ENCODE results near the gene RTCB.

The RTCB gene

GRCh38 chr22:32411829-32412592, at the start of gene RTCB:
RTCB (minus strand) TSS chr22:32412247; CDS start chr22:32412156, 91 bp downstream.
- TF ChIP-seq CTCF (conservative IDR thresholded peaks at IDR 0.05; ENCODE audit: low read depth, low read length): no peak
- DNase-seq (ENCODE audit: low read depth): peak; percentile 97
- H3K4me3 ChIP-seq (ENCODE audit: low read depth, low read length): peak within 1 kb of the TSS; percentile 92

GRCh38 chr22:32457031-32457430, 45.0 kb upstream of the RTCB start:
- H3K4me3 ChIP-seq (ENCODE audit: low read depth, low read length): no peak overlapping the region
- TF ChIP-seq CTCF (conservative IDR thresholded peaks at IDR 0.05; ENCODE audit: low read depth, low read length): no peak
- no peak for DNase-seq (ENCODE audit: low read depth)

GRCh38 chr22:32448980-32449379, 36.9 kb upstream of the RTCB start:
- no peak overlapping the region for H3K4me3 ChIP-seq (ENCODE audit: low read depth, low read length)
- no peak for TF ChIP-seq CTCF (conservative IDR thresholded peaks at IDR 0.05; ENCODE audit: low read depth, low read length)
- no peak for DNase-seq (ENCODE audit: low read depth)

GRCh38 chr22:32446321-32446720, 34.3 kb upstream of the RTCB start:
- H3K4me3 ChIP-seq (ENCODE audit: low read depth, low read length): no peak overlapping the region
- TF ChIP-seq CTCF (conservative IDR thresholded peaks at IDR 0.05; ENCODE audit: low read depth, low read length): no peak
- no peak for DNase-seq (ENCODE audit: low read depth)

GRCh38 chr22:32444068-32444467, 32.0 kb upstream of the RTCB start:
- DNase-seq (ENCODE audit: low read depth): peak; percentile 23

GRCh38 chr22:32430352-32430751, 18.3 kb upstream of the RTCB start:
- H3K4me3 ChIP-seq (ENCODE audit: low read depth, low read length): no peak overlapping the region
- DNase-seq (ENCODE audit: low read depth): no peak
- TF ChIP-seq CTCF (conservative IDR thresholded peaks at IDR 0.05; ENCODE audit: low read depth, low read length): no peak

More at GRCh38 chr22:32444068-32444467, 32.0 kb upstream of the RTCB start:
- H3K4me3 ChIP-seq (ENCODE audit: low read depth, low read length): no peak overlapping the region
- TF ChIP-seq CTCF (conservative IDR thresholded peaks at IDR 0.05; ENCODE audit: low read depth, low read length): peak; percentile 49

GRCh38 chr22:32426881-32427280, 14.8 kb upstream of the RTCB start:
- no peak for TF ChIP-seq CTCF (conservative IDR thresholded peaks at IDR 0.05; ENCODE audit: low read depth, low read length)
- no peak for DNase-seq (ENCODE audit: low read depth)
- no peak overlapping the region for H3K4me3 ChIP-seq (ENCODE audit: low read depth, low read length)

Measured in choroid plexus epithelial cell (primary cell).